Measurements from ENCODE around the gene PLA2G1B. TPM values are rescaled to one million over a fixed set of nuclear protein-coding genes. Genes with fewer than 3 reads are reported as not detected.
"Not testable (repeated sequence)": the region's sequence is repeated elsewhere in the genome, so short reads cannot be mapped to it uniquely, and the experiment has no call there.

Gene PLA2G1B
- total RNA-seq, 4 donors from 2014 or later: not detected

DNA sequence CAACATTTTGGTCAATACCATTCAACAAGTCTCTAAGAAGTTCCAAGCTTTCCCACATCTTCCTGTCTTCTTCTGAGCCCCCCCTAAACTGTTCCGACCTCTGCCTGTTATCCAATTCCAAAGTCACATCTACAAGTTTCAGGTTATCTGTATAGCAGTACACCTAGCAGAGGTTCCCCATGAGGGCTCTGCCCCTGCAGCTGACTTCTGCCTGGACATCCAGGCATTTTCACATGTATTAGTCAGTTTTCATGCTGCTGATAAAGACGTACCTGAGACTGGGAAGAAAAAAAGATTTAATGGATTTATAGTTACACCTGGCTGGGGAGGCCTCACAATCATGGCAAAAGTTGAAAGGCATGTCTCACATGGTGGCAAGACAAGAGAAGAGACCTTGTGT lies 10.2 kb upstream of the PLA2G1B start:
- Histone ChIP-seq H3K4me1 (no peaks in the 10 kb centered on the region), H3K4me3 (replicated peaks in 1 of 3) (no peak overlapping the region), H3K36me3 (no peaks in the 10 kb centered on the region), H3K9me3 (no peaks in the 10 kb centered on the region), H3K27me3 (no peaks in the 10 kb centered on the region), H3K27ac (no peak overlapping the region)
- 77 to 92% methylated on average over 2 of the region's 2 CpGs for WGBS, 2 donors
- no peak for DNase-seq
- intact Hi-C loops (cut with DNase I): no loop called here
- TF ChIP-seq CTCF (IDR thresholded peaks at IDR 0.05) (no peak), POLR2A (IDR thresholded peaks at IDR 0.05) (no peak)

DNA sequence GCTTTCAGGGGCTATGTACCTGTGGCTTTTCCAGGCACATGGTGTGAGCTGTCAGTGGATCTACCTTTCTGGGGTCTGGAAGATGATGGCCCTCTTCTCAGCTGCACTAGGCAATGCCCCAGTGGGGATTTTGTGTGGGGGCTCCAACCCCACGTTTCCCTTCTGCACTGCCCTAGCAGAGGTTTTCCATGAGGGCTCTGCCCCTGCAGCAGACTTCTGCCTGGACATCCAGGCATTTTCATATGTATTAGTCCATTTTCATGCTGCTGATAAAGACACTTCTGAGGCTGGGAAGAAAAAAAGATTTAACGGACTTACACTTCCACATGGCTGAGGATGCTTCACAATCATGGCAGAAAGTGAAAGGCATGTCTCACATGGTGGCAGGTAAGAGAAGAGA lies 8.8 kb upstream of the PLA2G1B start:
- 77 to 97% methylated on average over 2 of the region's 2 CpGs for WGBS, 2 donors
- H3K4me1 ChIP-seq; H3K27ac ChIP-seq; H3K36me3 ChIP-seq; H3K9me3 ChIP-seq; intact Hi-C loops (cut with DNase I); H3K27me3 ChIP-seq; DNase-seq; H3K4me3 ChIP-seq (replicated peaks in 1 of 3): not testable (repeated sequence)

DNA sequence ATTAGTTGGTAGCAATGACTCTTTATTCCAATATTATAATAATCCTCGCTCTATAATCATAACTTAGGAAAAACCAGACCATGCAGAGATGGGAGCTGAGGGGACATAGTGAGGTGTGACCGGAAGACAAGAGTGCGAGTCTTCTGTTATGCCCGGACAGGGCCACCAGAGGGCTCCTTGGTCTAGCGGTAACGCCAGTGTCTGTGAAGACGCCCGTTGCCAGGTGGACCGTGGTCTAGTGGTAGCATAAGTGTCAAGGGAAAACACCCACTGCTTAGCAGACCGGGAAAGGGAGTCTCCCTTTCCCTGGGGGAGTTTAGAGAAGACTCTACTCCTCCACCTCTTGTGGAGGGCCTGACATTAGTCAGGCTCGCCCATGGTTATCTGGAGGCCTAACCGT lies 7.9 kb upstream of the PLA2G1B start:
- H3K9me3 ChIP-seq; H3K4me1 ChIP-seq; intact Hi-C loops (cut with DNase I); H3K27ac ChIP-seq; H3K36me3 ChIP-seq; H3K4me3 ChIP-seq (replicated peaks in 1 of 3); H3K27me3 ChIP-seq: not testable (repeated sequence)
- TF ChIP-seq CTCF (IDR thresholded peaks at IDR 0.05): peak; percentile 42 to 86 (median 75)
- DNase-seq: peak; percentile 91 to 93
- WGBS, 2 donors: 8 to 12% methylated on average over 12 of the region's 12 CpGs

DNA sequence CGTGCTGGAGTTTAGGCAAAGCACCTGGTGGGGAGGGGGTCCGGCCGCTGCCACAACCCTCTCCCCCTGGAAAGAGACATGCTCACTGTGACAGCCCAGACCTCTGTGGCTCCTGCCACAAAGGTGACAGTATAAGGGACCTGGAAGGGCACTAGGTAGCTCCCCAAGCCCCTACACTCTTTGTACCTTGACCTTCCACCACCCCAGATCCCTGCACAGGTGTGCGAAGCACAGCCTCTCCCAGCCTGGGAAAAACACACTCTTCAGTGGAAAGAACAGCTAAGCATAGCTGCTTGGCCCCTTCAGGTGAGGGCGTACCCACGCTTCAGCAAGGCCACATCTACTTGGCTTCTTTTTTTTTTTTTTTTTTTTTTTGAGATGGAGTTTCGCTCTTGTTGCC lies 4.9 kb upstream of the PLA2G1B start:
- whole genome bisulfite sequencing, 2 donors: 89% methylated on average over 7 of the region's 7 CpGs
- intact Hi-C loops (cut with DNase I): no loop called here
- Histone ChIP-seq H3K36me3 (no peaks in the 10 kb centered on the region), H3K27me3 (no peaks in the 10 kb centered on the region), H3K4me3 (replicated peaks in 1 of 3) (no peak overlapping the region), H3K9me3 (no peaks in the 10 kb centered on the region), H3K27ac (no peak overlapping the region), H3K4me1 (no peaks in the 10 kb centered on the region)
- no peak for DNase-seq
- TF ChIP-seq CTCF (IDR thresholded peaks at IDR 0.05): no peak
- no peak for TF ChIP-seq POLR2A (IDR thresholded peaks at IDR 0.05)

DNA sequence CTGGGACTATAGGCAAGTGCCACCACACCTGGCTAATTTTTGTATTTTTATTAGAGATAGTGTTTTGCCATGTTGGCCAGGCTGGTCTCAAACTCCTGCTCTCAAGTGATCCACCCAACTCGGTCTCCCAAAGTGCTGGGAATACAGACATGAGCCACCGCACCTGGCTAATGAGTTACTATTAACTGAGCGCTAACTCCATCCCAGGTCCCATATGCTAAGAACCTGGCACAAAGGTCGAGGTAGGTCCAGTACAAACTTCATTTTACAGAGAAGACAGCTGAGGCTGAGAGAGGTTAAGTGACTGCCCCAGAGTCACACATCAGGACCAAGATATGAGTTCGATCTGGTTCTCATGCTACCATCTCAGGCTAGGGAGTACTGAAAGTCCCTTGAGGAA lies 4.5 kb upstream of the PLA2G1B start:
- H3K4me3 ChIP-seq (replicated peaks in 1 of 3): no peak overlapping the region
- no peaks in the 10 kb centered on the region for H3K4me1 ChIP-seq

More for the DNA sequence above, 4.5 kb upstream of the PLA2G1B start:
- TF ChIP-seq CTCF (IDR thresholded peaks at IDR 0.05) (no peak), POLR2A (IDR thresholded peaks at IDR 0.05) (no peak)
- no peaks in the 10 kb centered on the region for H3K9me3 ChIP-seq
- no peak for DNase-seq
- 85 to 88% methylated on average over 5 of the region's 5 CpGs for WGBS, 2 donors
- H3K27ac ChIP-seq: no peak overlapping the region
- no peaks in the 10 kb centered on the region for H3K36me3 ChIP-seq
- no peaks in the 10 kb centered on the region for H3K27me3 ChIP-seq
- intact Hi-C loops (cut with DNase I): no loop called here
